Mesenchymal stem cell (in vitro differentiated cells and primary cell): Measurements from ENCODE around the gene S100A16.

Experiments
- DNase-seq: peaks from one replicate; pipeline ENCODE4 v3.0.0-alpha.2; 2013
- H2AFZ ChIP-seq: one replicate; pipeline ENCODE4 v1.6.1; 2013; ENCODE audit warnings: low read depth, mild to moderate bottlenecking, control low read depth, inconsistent platforms, low read length, moderate library complexity
- H2AK5ac ChIP-seq: 2 replicates; pipeline ENCODE4 v1.6.1; 2013; ENCODE audit warnings: low read length, moderate library complexity, mild to moderate bottlenecking, inconsistent platforms; ENCODE audit not compliant: severe bottlenecking
- H2BK120ac ChIP-seq: one replicate; pipeline ENCODE4 v1.6.1; 2013; ENCODE audit warnings: low read depth, mild to moderate bottlenecking, inconsistent platforms, low read length, moderate library complexity
- H2BK12ac ChIP-seq, 2 experiments: one replicate each; pipeline ENCODE4 v1.6.1; 2013; ENCODE audit warnings: inconsistent platforms in 2 of 2, low read length in 2 of 2, mild to moderate bottlenecking in 2 of 2, moderate library complexity in 2 of 2, control low read depth in 1 of 2
- H2BK15ac ChIP-seq: one replicate; pipeline ENCODE4 v1.6.1; 2013; ENCODE audit warnings: mild to moderate bottlenecking, low read depth, inconsistent platforms; ENCODE audit not compliant: poor library complexity, severe bottlenecking
- H2BK5ac ChIP-seq: 2 replicates; pipeline ENCODE4 v1.6.1; 2013; ENCODE audit warnings: low read depth, mild to moderate bottlenecking, low read length, control low read depth, inconsistent platforms; ENCODE audit not compliant: poor library complexity, severe bottlenecking
- H3K14ac ChIP-seq, 2 experiments: one replicate each; pipeline ENCODE4 v1.6.1; 2013; ENCODE audit warnings: inconsistent platforms in 2 of 2, low read length in 2 of 2, control low read depth in 1 of 2, mild to moderate bottlenecking in 1 of 2, moderate library complexity in 1 of 2
- H3K18ac ChIP-seq, 2 experiments: one replicate each; pipeline ENCODE4 v1.6.1; 2013; ENCODE audit warnings: inconsistent platforms in 2 of 2, low read length in 2 of 2, control low read depth in 1 of 2, low read depth in 1 of 2, mild to moderate bottlenecking in 1 of 2
- H3K23ac ChIP-seq, 2 experiments: one replicate each; pipeline ENCODE4 v1.6.1; 2013; ENCODE audit warnings: inconsistent platforms in 2 of 2, low read length in 2 of 2, mild to moderate bottlenecking in 2 of 2, moderate library complexity in 2 of 2, control low read depth in 1 of 2
- H3K27ac ChIP-seq: 2 replicates; pipeline ENCODE4 v1.5.1; 2013; ENCODE audit warnings: mild to moderate bottlenecking, moderate library complexity, low read length, control low read depth, inconsistent platforms; ENCODE audit not compliant: poor library complexity, severe bottlenecking
- H3K27me3 ChIP-seq, 2 experiments: 2 replicates each; pipeline versions ENCODE4 v1.6.1 to v1.7.0; 2013; ENCODE audit warnings: low read length in 2 of 2, mild to moderate bottlenecking in 2 of 2, moderate library complexity in 2 of 2, control low read depth in 1 of 2, inconsistent platforms in 1 of 2; ENCODE audit not compliant: control insufficient read depth in 1 of 2, insufficient read depth in 1 of 2
- H3K36me3 ChIP-seq, 2 experiments: 2 replicates each; pipeline versions ENCODE4 v1.6.1 to v1.7.0; 2013; ENCODE audit warnings: low read length in 2 of 2, control low read depth in 1 of 2, inconsistent platforms in 1 of 2, low read depth in 1 of 2, mild to moderate bottlenecking in 1 of 2; ENCODE audit not compliant: insufficient read depth in 2 of 2, control insufficient read depth in 1 of 2
- H3K4ac ChIP-seq, 2 experiments: one replicate each; pipeline ENCODE4 v1.6.1; 2013; ENCODE audit warnings: inconsistent platforms in 2 of 2, low read length in 2 of 2, mild to moderate bottlenecking in 2 of 2, moderate library complexity in 2 of 2, control low read depth in 1 of 2, low read depth in 1 of 2
- H3K4me1 ChIP-seq: 2 replicates; pipeline ENCODE4 v1.6.1; 2013; ENCODE audit warnings: low read depth, low read length, control low read depth; ENCODE audit not compliant: control insufficient read depth, insufficient read depth
- H3K4me2 ChIP-seq: 2 replicates; pipeline ENCODE4 v1.6.1; 2013; ENCODE audit warnings: low read length, mild to moderate bottlenecking, inconsistent platforms; ENCODE audit not compliant: poor library complexity, severe bottlenecking
- H3K4me3 ChIP-seq, 2 experiments: 2 replicates each; pipeline versions ENCODE4 v1.5.1 to v1.7.0; 2013; ENCODE audit warnings: low read length in 2 of 2, mild to moderate bottlenecking in 2 of 2, control low read depth in 1 of 2, low read depth in 1 of 2; ENCODE audit not compliant: insufficient read depth in 1 of 2
- H3K79me1 ChIP-seq: replicated peaks from 2 replicates; pipeline ENCODE4 v1.6.1; 2013; ENCODE audit warnings: mild to moderate bottlenecking, control low read depth, low read length, inconsistent platforms; ENCODE audit not compliant: poor library complexity, severe bottlenecking
- H3K9ac ChIP-seq: 2 replicates; pipeline ENCODE4 v1.7.0; 2013; ENCODE audit warnings: mild to moderate bottlenecking, low read length, moderate library complexity
- H3K9me3 ChIP-seq: 2 replicates; pipeline ENCODE4 v1.7.0; 2013; ENCODE audit warnings: mild to moderate bottlenecking, low read length; ENCODE audit not compliant: control insufficient read depth
- H4K8ac ChIP-seq: one replicate; pipeline ENCODE4 v1.6.1; 2013; ENCODE audit warnings: inconsistent platforms, mild to moderate bottlenecking, low read length, moderate library complexity
- H4K91ac ChIP-seq: one replicate; pipeline ENCODE4 v1.6.1; 2013; ENCODE audit warnings: mild to moderate bottlenecking, low read length, inconsistent platforms
- WGBS: methylation state at CpG from one replicate; pipeline ENCODE4 v1.1.7; 2013; ENCODE audit warnings: mixed read lengths; 5-methylcytosine and 5-hydroxymethylcytosine counted together

S100A16 gene

DNA sequence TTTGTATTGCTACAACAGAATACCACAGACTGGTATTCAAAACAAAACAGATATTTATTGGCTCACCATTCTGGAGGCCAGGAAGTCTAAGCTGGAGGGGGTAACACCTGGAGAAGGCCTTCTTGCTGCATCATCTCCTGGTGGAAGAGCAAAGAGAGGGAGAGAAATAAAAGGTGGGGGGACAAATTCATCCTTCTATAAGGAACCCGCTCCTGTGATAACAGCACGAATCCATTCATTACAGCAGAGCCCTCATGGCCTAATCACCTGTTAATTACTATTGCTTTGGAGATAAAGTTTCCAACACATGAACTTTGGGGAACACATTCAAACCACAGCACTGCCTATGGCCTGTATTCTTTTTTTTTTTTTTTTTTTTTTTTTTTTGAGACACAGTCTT lies 52.7 kb downstream of the S100A16 start:
- DNase-seq, result no peak
- Histone ChIP-seq H3K27me3 (no peaks in the 10 kb centered on the region), H3K9me3 (no peaks in the 10 kb centered on the region), H2AFZ (no peak overlapping the region), H3K18ac (no peak overlapping the region), H2BK120ac (no peak overlapping the region), H2AK5ac (no peak overlapping the region), H3K36me3 (peaks cover 0 to 3% of the 10 kb centered on the region in 2 experiments), H3K23ac (no peak overlapping the region), H3K79me1 (peaks cover 11% of the 10 kb centered on the region), H4K8ac (no peak overlapping the region), H3K4ac (no peak overlapping the region), H3K27ac (no peak overlapping the region), H2BK15ac (no peak overlapping the region), H3K14ac (no peak overlapping the region), H3K4me2 (no peak overlapping the region), H3K4me3 (no peak overlapping the region), H3K9ac (no peak overlapping the region), H3K4me1 (peaks cover 17% of the 10 kb centered on the region), H4K91ac (no peak overlapping the region), H2BK12ac (no peak overlapping the region), H2BK5ac (no peak overlapping the region)
- WGBS, result 93% methylated on average over 2 of the region's 2 CpGs

DNA sequence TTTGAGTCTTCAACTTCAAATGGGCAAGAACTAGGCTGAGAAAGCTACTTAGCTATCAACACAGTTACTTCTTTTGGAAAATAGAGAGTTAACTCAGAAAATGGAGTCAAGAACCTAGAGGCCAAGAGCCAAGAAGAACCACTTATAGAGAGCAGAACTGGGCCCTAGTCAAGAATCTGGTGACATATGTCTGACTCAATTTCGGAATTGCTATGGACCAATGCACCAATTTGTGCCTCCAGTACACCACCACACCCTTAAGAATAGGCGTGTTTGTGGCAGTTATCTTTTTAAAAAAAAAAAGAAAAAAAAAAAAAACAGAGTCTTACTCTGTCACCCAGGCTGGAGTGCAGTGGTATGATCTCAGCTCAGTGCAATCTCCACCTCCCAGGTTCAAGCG lies 55.1 kb downstream of the S100A16 start:
- Histone ChIP-seq H3K4ac (no peak overlapping the region), H3K14ac (no peak overlapping the region), H4K8ac (no peak overlapping the region), H3K9me3 (no peaks in the 10 kb centered on the region), H3K27ac (no peak overlapping the region), H2BK12ac (no peak overlapping the region), H2AFZ (no peak overlapping the region), H3K4me2 (no peak overlapping the region), H2AK5ac (no peak overlapping the region), H3K79me1 (no peaks in the 10 kb centered on the region), H2BK15ac (no peak overlapping the region), H3K9ac (no peak overlapping the region), H3K36me3 (peaks cover 0 to 3% of the 10 kb centered on the region in 2 experiments), H3K4me3 (no peak overlapping the region), H3K18ac (no peak overlapping the region), H3K4me1 (peaks cover 8% of the 10 kb centered on the region), H2BK120ac (no peak overlapping the region), H3K27me3 (no peaks in the 10 kb centered on the region), H4K91ac (no peak overlapping the region), H3K23ac (no peak overlapping the region), H2BK5ac (no peak overlapping the region)
- WGBS, result 91% methylated on average over 3 of the region's 3 CpGs
- DNase-seq, result no peak
